ENCODE results near the gene CAP1. TPM values are rescaled to one million over a fixed set of nuclear protein-coding genes. Genes with fewer than 3 reads are reported as not detected.

CAP1 gene
- total and polyA plus RNA-seq, 9 of the 15 experiments (the other 6 are each of a cell fraction or from before 2014, with no cell fraction given) = 230 to 658 (median 281) TPM

- TF ChIP-seq ZEB2 (IDR thresholded peaks at IDR 0.05) (peak; percentile 70), LEF1 (IDR thresholded peaks at IDR 0.05) (peak; percentile 69; the same call in 1 of the 2 replicates), CREBBP (IDR thresholded peaks at IDR 0.05; ENCODE audit: low read depth, low read length) (no peak), WHSC1 (IDR thresholded peaks at IDR 0.05; ENCODE audit: low read length) (no peak), ZNF140 (CRISPR knock-in tag; IDR thresholded peaks at IDR 0.05) (no peak), MYC (IDR thresholded peaks at IDR 0.05; ENCODE audit: low read depth, low read length) (peak; percentile 63; the same call in 1 of the 2 replicates), MYC (CRISPR knock-in tag; IDR thresholded peaks at IDR 0.05; ENCODE audit: borderline replicate concordance, low read depth) (peak; percentile 78; the same call in 1 of the 2 replicates), ZBED1 (IDR thresholded peaks at IDR 0.05) (no peak), ZBTB5 (IDR thresholded peaks at IDR 0.05) (no peak), ZNF280A (IDR thresholded peaks at IDR 0.05; ENCODE audit: low read depth, partially characterized antibody) (no peak), ESRRA (IDR thresholded peaks at IDR 0.05; ENCODE audit: borderline replicate concordance, low read depth) (peak; percentile 93), E2F6 (IDR thresholded peaks at IDR 0.05; ENCODE audit: borderline replicate concordance in 1 of 2, extremely low read depth in 1 of 2, insufficient read depth in 1 of 2, insufficient read length in 1 of 2, low read depth in 1 of 2, low read length in 1 of 2, poor library complexity in 1 of 2, severe bottlenecking in 1 of 2) (peak; percentile 89 to 90), SMC3 (conservative IDR thresholded peaks at IDR 0.05; ENCODE audit: insufficient read depth, low read depth, low read length) (0 out of 2 replicates have a peak, but pooled peaks have one; percentile 5), ZFX (CRISPR knock-in tag; IDR thresholded peaks at IDR 0.05) (peak; percentile 98), U2AF2 (optimal IDR thresholded peaks at IDR 0.05; ENCODE audit: low read depth, low read length) (no peak), ZNF764 (CRISPR knock-in tag; IDR thresholded peaks at IDR 0.05; ENCODE audit: low read depth) (no peak), ASH1L (IDR thresholded peaks at IDR 0.05; ENCODE audit: borderline replicate concordance, low read depth, partially characterized antibody) (peak; percentile 39), RCOR1 (IDR thresholded peaks at IDR 0.05; ENCODE audit: borderline replicate concordance in 1 of 2, low read depth in 2 of 2, low read length in 2 of 2) (peak in 1 of 2 experiments; percentile 79), HDAC8 (tag; IDR thresholded peaks at IDR 0.05) (no peak; the same call in 1 of the 2 replicates), HOXB6 (CRISPR knock-in tag; IDR thresholded peaks at IDR 0.05; ENCODE audit: borderline replicate concordance) (0 out of 2 replicates have a peak, but pooled peaks have one; percentile 6), ZFP91 (CRISPR knock-in tag; IDR thresholded peaks at IDR 0.05) (no peak), ETV1 (tag; conservative IDR thresholded peaks at IDR 0.05; ENCODE audit: low read depth) (peak; percentile 90)
These were observed 595 bp upstream of the CAP1 start (continued) for GRCh38 chr1:40039757-40040510.
